ENCODE data around the gene AAGAB.

Gene AAGAB

GRCh38 chr15:67190326-67190725 lies 64.1 kb downstream of the AAGAB start:
- POLR2A ChIA-PET = no interaction called here
- CTCF ChIA-PET = no interaction called here
- TF ChIP-seq HDGF (IDR thresholded peaks at IDR 0.05; ENCODE audit: borderline replicate concordance) (no peak), FOXK2 (IDR thresholded peaks at IDR 0.05) (no peak)
- no peak for DNase-seq (ENCODE audit: extremely low spot score)

DNA sequence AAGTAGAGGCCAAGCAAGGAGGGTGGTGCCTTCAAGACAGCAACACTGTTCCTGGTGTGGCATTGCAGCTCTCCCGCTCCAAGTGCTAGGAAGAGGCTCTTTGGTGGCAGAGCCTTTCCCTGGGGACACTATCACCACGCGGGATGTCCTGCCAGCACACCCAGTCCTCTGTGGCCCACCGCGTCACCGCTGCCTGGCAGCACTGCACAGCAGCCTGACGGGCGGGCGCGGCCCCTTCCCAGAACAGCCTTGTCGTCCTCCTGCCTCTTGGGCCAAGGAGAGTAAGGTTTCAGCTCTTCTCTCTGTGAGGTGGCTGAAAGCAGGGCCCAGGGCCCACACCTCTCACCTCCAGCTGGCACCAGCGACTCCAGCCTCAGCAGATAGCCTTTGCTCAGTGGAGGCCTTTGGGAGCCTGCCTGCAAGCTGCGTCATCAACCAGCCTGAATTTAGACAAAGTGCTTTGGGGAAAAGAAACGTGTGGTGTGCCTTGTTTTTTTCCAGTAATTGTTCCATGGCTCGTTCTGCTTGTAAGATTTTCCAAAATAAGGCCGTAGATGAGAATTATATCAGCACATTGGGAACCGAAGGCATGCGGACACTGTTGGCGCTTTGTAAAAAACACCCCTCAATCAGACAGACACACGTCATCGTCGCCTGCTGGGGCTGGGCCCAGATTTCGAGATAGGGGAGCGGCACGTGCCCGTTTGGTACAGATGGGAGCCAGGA lies 65.0 kb downstream of the AAGAB start:
- ChIA-PET POLR2A (no interaction called here), CTCF (no interaction called here)
- no peak for DNase-seq (ENCODE audit: extremely low spot score)
- TF ChIP-seq BHLHE40 (IDR thresholded peaks at IDR 0.05; ENCODE audit: borderline replicate concordance) (no peak), TARDBP (IDR thresholded peaks at IDR 0.05) (no peak), PKNOX1 (IDR thresholded peaks at IDR 0.05) (no peak), SP1 (IDR thresholded peaks at IDR 0.05) (no peak), CTBP1 (IDR thresholded peaks at IDR 0.05; ENCODE audit: borderline replicate concordance) (no peak)

- POLR2A ChIA-PET = no interaction called here
- CTCF ChIA-PET = interaction anchor here (0.6 kb wide), 1 partner anchor 299 kb away, joined by 3 read pairs; no protein-coding TSS in a partner anchor
These were observed 65.8 kb downstream of the AAGAB start for GRCh38 chr15:67188551-67189218.

DNA sequence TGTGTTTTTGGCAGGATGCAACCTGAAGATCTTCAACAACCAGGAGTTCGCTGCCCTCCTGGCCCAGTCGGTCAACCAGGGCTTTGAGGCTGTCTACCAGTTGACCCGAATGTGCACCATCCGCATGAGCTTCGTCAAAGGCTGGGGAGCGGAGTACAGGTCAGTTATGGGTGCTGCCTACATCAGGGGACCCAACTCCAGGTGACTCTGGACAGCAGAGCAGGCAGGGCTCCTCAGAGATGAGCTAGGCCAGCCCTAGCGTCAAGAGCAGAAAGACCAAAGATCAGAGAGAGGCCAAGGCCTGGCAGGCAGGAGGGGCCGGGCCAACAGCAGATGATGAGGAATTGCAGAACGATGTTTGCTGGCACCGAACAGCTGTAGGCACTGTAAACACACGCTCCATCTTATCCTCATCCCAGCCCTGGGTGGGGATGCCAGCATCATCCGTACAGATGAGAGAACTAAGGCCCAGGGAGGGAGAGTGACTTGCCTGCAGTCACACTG lies 67.1 kb downstream of the AAGAB start:
- POLR2A ChIA-PET = no interaction called here
- no peak for DNase-seq (ENCODE audit: extremely low spot score)
- CTCF ChIA-PET = interaction anchor here (0.6 kb wide), 1 partner anchor 34 kb away, joined by 4 read pairs; no protein-coding TSS in a partner anchor
- no peak for TF ChIP-seq LEF1 (IDR thresholded peaks at IDR 0.05; ENCODE audit: borderline replicate concordance)
- no peak for TF ChIP-seq SP1 (IDR thresholded peaks at IDR 0.05)
- TF ChIP-seq TARDBP (IDR thresholded peaks at IDR 0.05) = no peak
- no peak for TF ChIP-seq ZNF384 (IDR thresholded peaks at IDR 0.05)
- no peak for TF ChIP-seq CTBP1 (IDR thresholded peaks at IDR 0.05; ENCODE audit: borderline replicate concordance)
- TF ChIP-seq SUZ12 (IDR thresholded peaks at IDR 0.05) = no peak
- no peak for TF ChIP-seq HDGF (IDR thresholded peaks at IDR 0.05; ENCODE audit: borderline replicate concordance)
- no peak for TF ChIP-seq NFRKB (IDR thresholded peaks at IDR 0.05)
- no peak for TF ChIP-seq FOXK2 (IDR thresholded peaks at IDR 0.05)
- TF ChIP-seq ARNT (IDR thresholded peaks at IDR 0.05) = no peak
- no peak for TF ChIP-seq PKNOX1 (IDR thresholded peaks at IDR 0.05)
- no peak for TF ChIP-seq BHLHE40 (IDR thresholded peaks at IDR 0.05; ENCODE audit: borderline replicate concordance)
- no peak for TF ChIP-seq FOXA1 (IDR thresholded peaks at IDR 0.05)

More at GRCh38 chr15:67188551-67189218, 65.8 kb downstream of the AAGAB start:
- no peak for DNase-seq (ENCODE audit: extremely low spot score)
- TF ChIP-seq PKNOX1 (IDR thresholded peaks at IDR 0.05) = no peak
- no peak for TF ChIP-seq TARDBP (IDR thresholded peaks at IDR 0.05)
- no peak for TF ChIP-seq ARNT (IDR thresholded peaks at IDR 0.05)
- no peak for TF ChIP-seq L3MBTL2 (conservative IDR thresholded peaks at IDR 0.05)
- TF ChIP-seq HDGF (IDR thresholded peaks at IDR 0.05; ENCODE audit: borderline replicate concordance) = no peak
- TF ChIP-seq ELF4 (IDR thresholded peaks at IDR 0.05) = no peak

- no peak for TF ChIP-seq BHLHE40 (IDR thresholded peaks at IDR 0.05; ENCODE audit: borderline replicate concordance)
- TF ChIP-seq TARDBP (IDR thresholded peaks at IDR 0.05) = no peak
- no peak for TF ChIP-seq SUZ12 (IDR thresholded peaks at IDR 0.05)
- no peak for TF ChIP-seq SP1 (IDR thresholded peaks at IDR 0.05)
- TF ChIP-seq CTBP1 (IDR thresholded peaks at IDR 0.05; ENCODE audit: borderline replicate concordance) = no peak
- no peak for TF ChIP-seq ELF4 (IDR thresholded peaks at IDR 0.05)
- TF ChIP-seq ARNT (IDR thresholded peaks at IDR 0.05) = no peak
- TF ChIP-seq PKNOX1 (IDR thresholded peaks at IDR 0.05) = no peak
- no peak for TF ChIP-seq FOXK2 (IDR thresholded peaks at IDR 0.05)
- no peak for TF ChIP-seq LEF1 (IDR thresholded peaks at IDR 0.05; ENCODE audit: borderline replicate concordance)
- TF ChIP-seq L3MBTL2 (conservative IDR thresholded peaks at IDR 0.05) = no peak
- CTCF ChIA-PET = interaction anchor here (0.6 kb wide), 1 partner anchor 34 kb away, joined by 4 read pairs; no protein-coding TSS in a partner anchor
- no peak for DNase-seq (ENCODE audit: extremely low spot score)
- POLR2A ChIA-PET = no interaction called here
These were observed 67.8 kb downstream of the AAGAB start for GRCh38 chr15:67186688-67187087.

GRCh38 chr15:67186226-67186649 lies 68.2 kb downstream of the AAGAB start:
- ChIA-PET CTCF (no interaction called here), POLR2A (no interaction called here)

More at GRCh38 chr15:67186226-67186649, 68.2 kb downstream of the AAGAB start:
- TF ChIP-seq ZNF384 (IDR thresholded peaks at IDR 0.05) (no peak), SUZ12 (IDR thresholded peaks at IDR 0.05) (no peak), SP1 (IDR thresholded peaks at IDR 0.05) (no peak), BHLHE40 (IDR thresholded peaks at IDR 0.05; ENCODE audit: borderline replicate concordance) (no peak), NFRKB (IDR thresholded peaks at IDR 0.05) (no peak), ARNT (IDR thresholded peaks at IDR 0.05) (no peak), LEF1 (IDR thresholded peaks at IDR 0.05; ENCODE audit: borderline replicate concordance) (no peak), HDGF (IDR thresholded peaks at IDR 0.05; ENCODE audit: borderline replicate concordance) (no peak), TARDBP (IDR thresholded peaks at IDR 0.05) (no peak), CTBP1 (IDR thresholded peaks at IDR 0.05; ENCODE audit: borderline replicate concordance) (no peak), ELF4 (IDR thresholded peaks at IDR 0.05) (no peak), FOXA1 (IDR thresholded peaks at IDR 0.05) (no peak), PKNOX1 (IDR thresholded peaks at IDR 0.05) (no peak), L3MBTL2 (conservative IDR thresholded peaks at IDR 0.05) (no peak)
- no peak for DNase-seq (ENCODE audit: extremely low spot score)
